Activated naive CD8-positive, alpha-beta T cell treated with anti-CD3 and anti-CD28 coated beads, Interleukin-2, amount 10 ng/mL, durations not matched to agents 7 days and 5 days (primary cell): Measurements from ENCODE around the gene SLC38A8. TPM values are rescaled to one million over a fixed set of nuclear protein-coding genes. Genes with fewer than 3 reads are reported as not detected.

Experiments
- ATAC-seq: fragments of 150-1000 bp; cut with Tn5 transposase; one replicate; pipeline ENCODE4 v1.10.0; 2021; ENCODE audit warnings: low read depth, moderate library complexity
- POLR2A ChIA-PET: fragments of 350-600 bp; sonication (Branson Sonifier 250); formaldehyde crosslinking; loops from one replicate; lab custom pipeline; 2021; ENCODE audit warnings: antibody characterized with exemption; lab: Charles Lee
- DNase-seq: peaks from one replicate; pipeline ENCODE4 v3.0.0; 2021
- H3K27ac Mint-ChIP-seq: one replicate; pipeline ENCODE4 v1.8.0; 2022; ENCODE audit warnings: mild to moderate bottlenecking, mixed read lengths
- H3K27me3 Mint-ChIP-seq: one replicate; pipeline ENCODE4 v1.8.0; 2022; ENCODE audit warnings: mild to moderate bottlenecking, moderate library complexity, mixed read lengths
- H3K36me3 Mint-ChIP-seq: one replicate; pipeline ENCODE4 v1.8.0; 2021; ENCODE audit warnings: mild to moderate bottlenecking, mixed read lengths
- H3K4me1 Mint-ChIP-seq: one replicate; pipeline ENCODE4 v1.8.0; 2021; ENCODE audit warnings: mixed read lengths
- H3K4me3 Mint-ChIP-seq: one replicate; pipeline ENCODE4 v1.8.0; 2022; ENCODE audit warnings: mild to moderate bottlenecking, moderate library complexity, mixed read lengths
- H3K9me3 Mint-ChIP-seq: one replicate; pipeline ENCODE4 v1.8.0; 2021; ENCODE audit warnings: mixed read lengths
- total RNA-seq, 2 experiments: library from RNA; stranded (reverse); gene quantifications; one replicate each; pipeline ENCODE4 v1.2.3, GENCODE V29; 2021

Gene SLC38A8
- total RNA-seq, 2 experiments from 2014 or later = not detected

GRCh38 chr16:84040823-84041820 lies 1.5 kb downstream of the SLC38A8 start:
- no peaks in the 10 kb centered on the region for H3K4me1 Mint-ChIP-seq
- ATAC-seq (no peak), DNase-seq (no peak)
- H3K4me3 Mint-ChIP-seq = no peak overlapping the region
- no peaks in the 10 kb centered on the region for H3K36me3 Mint-ChIP-seq
- H3K27ac Mint-ChIP-seq = no peak overlapping the region
- H3K9me3 Mint-ChIP-seq = peaks cover 2% of the 10 kb centered on the region
- POLR2A ChIA-PET = interaction anchor here (0.6 kb wide), 1 partner anchor 158 kb away, joined by 3 read pairs; no protein-coding TSS in a partner anchor
- peaks cover 23% of the 10 kb centered on the region for H3K27me3 Mint-ChIP-seq

GRCh38 chr16:84040226-84040822 lies 2.3 kb downstream of the SLC38A8 start:
- Mint-ChIP-seq H3K27me3 (peaks cover 24% of the 10 kb centered on the region), H3K36me3 (no peaks in the 10 kb centered on the region), H3K4me3 (no peak overlapping the region), H3K4me1 (no peaks in the 10 kb centered on the region), H3K27ac (no peak overlapping the region), H3K9me3 (peaks cover 6% of the 10 kb centered on the region)
- no peak for DNase-seq
- no peak for ATAC-seq
- POLR2A ChIA-PET = interaction anchor here (0.6 kb wide), 1 partner anchor 157 kb away, joined by 3 read pairs; no protein-coding TSS in a partner anchor

- Mint-ChIP-seq H3K4me1 (no peaks in the 10 kb centered on the region), H3K9me3 (peaks cover 6% of the 10 kb centered on the region), H3K27ac (no peak overlapping the region), H3K4me3 (no peak overlapping the region), H3K36me3 (no peaks in the 10 kb centered on the region), H3K27me3 (peaks cover 26% of the 10 kb centered on the region)
- DNase-seq = no peak
- POLR2A ChIA-PET = no interaction called here
- ATAC-seq = no peak
Observed at GRCh38 chr16:84039696-84040095, 2.9 kb downstream of the SLC38A8 start.

- DNase-seq (no peak), ATAC-seq (no peak)
- POLR2A ChIA-PET = no interaction called here
- Mint-ChIP-seq H3K27me3 (peaks cover 15% of the 10 kb centered on the region), H3K36me3 (no peaks in the 10 kb centered on the region), H3K27ac (no peak overlapping the region), H3K9me3 (peaks cover 6% of the 10 kb centered on the region), H3K4me3 (no peak overlapping the region), H3K4me1 (no peaks in the 10 kb centered on the region)
Observed at GRCh38 chr16:84038469-84038868, 4.1 kb downstream of the SLC38A8 start.

- POLR2A ChIA-PET = no interaction called here
- no peak overlapping the region for H3K4me3 Mint-ChIP-seq
- H3K36me3 Mint-ChIP-seq = no peaks in the 10 kb centered on the region
- H3K9me3 Mint-ChIP-seq = peaks cover 6% of the 10 kb centered on the region
- no peak for DNase-seq
- no peak for ATAC-seq
- no peak overlapping the region for H3K27ac Mint-ChIP-seq
- H3K4me1 Mint-ChIP-seq = no peaks in the 10 kb centered on the region
- peaks cover 3% of the 10 kb centered on the region for H3K27me3 Mint-ChIP-seq
Observed at GRCh38 chr16:84036982-84037425, 5.6 kb downstream of the SLC38A8 start.

- no peak overlapping the region for H3K27ac Mint-ChIP-seq
- no peak for ATAC-seq
- H3K36me3 Mint-ChIP-seq = no peaks in the 10 kb centered on the region
- no peak for DNase-seq
- H3K9me3 Mint-ChIP-seq = peaks cover 8% of the 10 kb centered on the region
- peaks cover 5% of the 10 kb centered on the region for H3K27me3 Mint-ChIP-seq
- POLR2A ChIA-PET = no interaction called here
- no peaks in the 10 kb centered on the region for H3K4me1 Mint-ChIP-seq
- no peak overlapping the region for H3K4me3 Mint-ChIP-seq
Observed at GRCh38 chr16:84036131-84036530, 6.5 kb downstream of the SLC38A8 start.

- Mint-ChIP-seq H3K4me3 (no peak overlapping the region), H3K27me3 (peaks cover 11% of the 10 kb centered on the region), H3K9me3 (peaks cover 8% of the 10 kb centered on the region), H3K36me3 (no peaks in the 10 kb centered on the region), H3K4me1 (peaks cover 5% of the 10 kb centered on the region), H3K27ac (no peak overlapping the region)
- DNase-seq (no peak), ATAC-seq (no peak)
- POLR2A ChIA-PET = no interaction called here
Observed at GRCh38 chr16:84034516-84034915, 8.1 kb downstream of the SLC38A8 start.

GRCh38 chr16:84033251-84034195 lies 9.1 kb downstream of the SLC38A8 start:
- DNase-seq (no peak), ATAC-seq (no peak)
- H3K36me3 Mint-ChIP-seq = no peaks in the 10 kb centered on the region
- no peak overlapping the region for H3K4me3 Mint-ChIP-seq
- H3K27me3 Mint-ChIP-seq = peaks cover 13% of the 10 kb centered on the region
- POLR2A ChIA-PET = no interaction called here
- H3K9me3 Mint-ChIP-seq = peaks cover 8% of the 10 kb centered on the region
- H3K4me1 Mint-ChIP-seq = peaks cover 8% of the 10 kb centered on the region
- no peak overlapping the region for H3K27ac Mint-ChIP-seq

- DNase-seq = no peak
- no peak for ATAC-seq
Observed at GRCh38 chr16:84032458-84033178, 10.0 kb downstream of the SLC38A8 start.

GRCh38 chr16:84031556-84031955 lies 11.0 kb downstream of the SLC38A8 start:
- Mint-ChIP-seq H3K27ac (no peak overlapping the region), H3K4me1 (peaks cover 8% of the 10 kb centered on the region), H3K4me3 (no peak overlapping the region), H3K27me3 (peaks cover 26% of the 10 kb centered on the region), H3K9me3 (peaks cover 8% of the 10 kb centered on the region), H3K36me3 (no peaks in the 10 kb centered on the region)
- DNase-seq (no peak), ATAC-seq (no peak)
- POLR2A ChIA-PET = no interaction called here

More at GRCh38 chr16:84032458-84033178, 10.0 kb downstream of the SLC38A8 start:
- Mint-ChIP-seq H3K9me3 (peaks cover 8% of the 10 kb centered on the region), H3K4me3 (no peak overlapping the region), H3K27ac (no peak overlapping the region), H3K36me3 (no peaks in the 10 kb centered on the region), H3K4me1 (peaks cover 8% of the 10 kb centered on the region), H3K27me3 (peaks cover 20% of the 10 kb centered on the region)
- POLR2A ChIA-PET = no interaction called here

- ATAC-seq (no peak), DNase-seq (no peak)
- POLR2A ChIA-PET = no interaction called here
- peaks cover 26% of the 10 kb centered on the region for H3K27me3 Mint-ChIP-seq
- no peaks in the 10 kb centered on the region for H3K36me3 Mint-ChIP-seq
- H3K9me3 Mint-ChIP-seq = peaks cover 2% of the 10 kb centered on the region
- no peak overlapping the region for H3K27ac Mint-ChIP-seq
- H3K4me3 Mint-ChIP-seq = no peak overlapping the region
- peaks cover 8% of the 10 kb centered on the region for H3K4me1 Mint-ChIP-seq
Observed at GRCh38 chr16:84029297-84030047, 13.1 kb downstream of the SLC38A8 start.

- Mint-ChIP-seq H3K9me3 (peaks cover 4% of the 10 kb centered on the region), H3K27me3 (peaks cover 30% of the 10 kb centered on the region), H3K27ac (no peak overlapping the region), H3K4me1 (peaks cover 10% of the 10 kb centered on the region), H3K36me3 (no peaks in the 10 kb centered on the region), H3K4me3 (no peak overlapping the region)
- POLR2A ChIA-PET = no interaction called here
- ATAC-seq = no peak
- DNase-seq = no peak
Observed at GRCh38 chr16:84027625-84028024, 15.0 kb downstream of the SLC38A8 start.
